HG03558 (cell line): ENCODE results near the gene REV1.

Experiments
- ATAC-seq: cut with Tn5 transposase; IDR thresholded peaks from one replicate; pipeline ENCODE4 v1.9.1; 2021; ENCODE audit warnings: moderate number of reproducible peaks; ENCODE audit not compliant: unreplicated experiment; ENCODE audit errors: extremely low read depth

Gene REV1

DNA sequence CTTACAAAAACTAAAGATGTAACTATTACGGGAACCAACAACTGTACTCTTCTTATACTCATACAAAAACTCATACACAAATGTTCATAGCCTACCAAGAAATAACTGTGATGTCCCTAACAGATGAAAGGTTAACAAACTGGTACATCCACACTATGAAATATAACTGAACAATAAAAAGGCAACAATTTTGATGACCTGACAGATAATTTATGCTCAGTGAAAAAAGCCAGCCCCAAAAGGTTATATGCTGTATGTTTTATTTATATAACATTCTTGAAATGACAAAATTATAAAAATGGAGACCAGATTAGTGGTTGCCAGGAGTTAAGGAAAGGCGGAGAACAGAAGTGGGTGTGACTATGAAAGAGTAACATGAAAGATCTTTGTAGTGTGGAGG, 31.3 kb downstream of the REV1 start:
- ATAC-seq: no peak

DNA sequence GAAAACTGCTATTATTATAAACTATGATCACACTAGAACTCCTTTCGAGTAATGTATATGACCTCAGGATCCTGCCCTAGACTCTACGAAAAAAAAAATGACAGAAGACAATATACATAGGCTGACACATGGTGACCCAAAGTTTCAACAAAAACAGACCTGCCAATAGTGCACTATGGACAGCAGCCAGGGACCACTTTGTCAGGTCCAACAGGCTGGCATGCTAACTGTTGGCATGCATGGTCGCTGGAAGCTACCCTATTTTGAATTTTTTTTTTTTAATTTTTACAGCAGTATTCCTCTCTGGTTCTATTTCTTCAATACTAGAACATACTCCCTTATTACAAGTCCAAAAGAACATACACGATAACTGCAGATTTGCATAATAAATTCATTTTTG, 38.1 kb downstream of the REV1 start:
- ATAC-seq: no peak

DNA sequence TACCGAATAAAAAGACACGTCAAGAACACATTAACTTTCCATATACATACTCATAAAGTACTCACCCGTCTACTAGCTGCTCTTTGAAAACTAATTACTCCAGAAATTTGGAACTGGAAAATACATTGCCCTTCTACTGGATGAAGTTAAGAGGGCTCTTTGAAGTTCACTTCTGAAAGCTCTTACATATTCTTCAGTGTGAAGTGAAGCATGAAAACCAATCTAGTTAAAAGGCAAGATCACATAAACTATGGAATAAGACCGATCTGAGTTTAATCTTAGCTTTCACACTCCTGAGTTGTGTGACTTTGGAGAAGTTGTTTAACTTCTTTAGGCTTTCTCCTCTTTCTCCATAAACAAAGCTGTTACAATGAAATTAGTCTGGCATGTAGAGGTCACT, 38.5 kb downstream of the REV1 start:
- no peak for ATAC-seq

DNA sequence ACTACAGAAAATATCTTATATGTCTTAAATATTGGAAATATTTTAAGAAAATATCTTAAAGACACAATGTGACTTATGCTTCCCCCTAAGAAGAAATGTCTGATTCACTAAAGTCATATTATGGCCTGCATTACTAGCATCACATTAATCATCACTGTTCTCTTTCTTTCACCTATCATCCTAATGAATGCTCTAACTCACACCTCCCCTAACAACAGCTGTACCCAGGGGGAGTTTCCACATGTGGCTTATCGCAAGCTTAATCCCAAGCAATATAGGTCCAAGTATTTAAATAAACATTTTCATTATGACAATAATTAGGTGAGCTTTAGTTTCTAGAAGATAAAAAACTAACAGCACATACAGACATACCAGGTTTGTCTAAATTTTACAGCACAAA, 39.6 kb downstream of the REV1 start:
- no peak for ATAC-seq

- no peak for ATAC-seq
Observed at GRCh38 chr2:99448556-99448955, 41.3 kb downstream of the REV1 start.

DNA sequence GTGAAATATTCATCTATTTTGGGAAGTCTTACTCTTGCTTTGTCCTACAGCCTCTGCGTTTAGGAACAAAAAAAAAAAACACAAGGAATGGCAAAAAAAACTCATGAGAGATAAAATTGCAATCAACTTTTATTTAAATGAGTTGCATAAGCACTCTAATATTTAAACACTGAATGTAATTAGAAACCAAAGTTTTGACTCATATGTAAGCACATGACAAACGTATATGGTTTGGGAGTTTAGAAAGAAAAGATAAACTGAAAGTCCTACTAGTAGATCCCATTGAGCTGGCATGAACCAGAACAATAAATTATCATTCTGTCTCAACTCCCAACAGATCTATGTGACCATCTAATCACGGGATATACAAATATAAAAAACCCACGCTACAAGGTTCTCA, 44.8 kb downstream of the REV1 start:
- ATAC-seq: no peak

DNA sequence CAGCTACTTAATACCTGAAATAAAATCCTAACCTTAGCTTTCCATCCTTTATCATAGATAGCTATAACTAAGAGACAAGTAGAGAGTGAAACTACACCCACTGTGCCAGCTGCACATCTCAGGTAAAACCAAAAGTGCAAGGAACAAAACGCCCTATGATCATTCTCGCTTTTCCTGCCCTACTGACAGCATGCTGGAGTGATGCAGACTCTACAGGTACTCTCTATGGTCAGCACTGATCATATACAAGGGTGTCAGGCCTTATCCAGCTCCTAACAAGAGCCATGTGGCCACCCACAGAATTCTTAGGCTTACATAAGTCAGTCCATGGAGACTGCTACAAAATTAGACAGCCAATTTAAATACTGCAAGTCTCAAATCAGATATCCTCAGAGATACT, 45.6 kb downstream of the REV1 start:
- ATAC-seq: no peak

- ATAC-seq: no peak
Observed at GRCh38 chr2:99442837-99443236, 47.0 kb downstream of the REV1 start.

- no peak for ATAC-seq
Observed at GRCh38 chr2:99439971-99440505, 49.8 kb downstream of the REV1 start.

- no peak for ATAC-seq
Observed at GRCh38 chr2:99436874-99437273, 52.9 kb downstream of the REV1 start.

DNA sequence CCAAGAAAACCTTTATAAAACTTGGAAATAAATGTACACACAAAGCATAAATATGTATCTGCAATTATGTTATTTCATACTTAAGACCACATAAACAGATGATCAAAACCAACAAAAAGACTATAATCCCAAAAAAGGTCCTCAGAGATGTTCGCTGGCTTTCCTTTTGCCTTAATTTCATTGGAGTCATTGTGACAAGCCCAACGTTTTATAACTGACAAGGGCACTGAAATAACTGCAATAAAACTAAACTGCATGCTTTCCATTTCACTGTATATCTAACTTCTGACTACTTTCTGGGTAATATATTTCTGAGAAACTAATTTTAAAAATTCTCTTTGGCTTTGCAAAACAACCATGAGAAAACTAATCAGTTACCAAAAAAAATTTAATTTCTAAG, 56.5 kb downstream of the REV1 start:
- ATAC-seq: no peak

DNA sequence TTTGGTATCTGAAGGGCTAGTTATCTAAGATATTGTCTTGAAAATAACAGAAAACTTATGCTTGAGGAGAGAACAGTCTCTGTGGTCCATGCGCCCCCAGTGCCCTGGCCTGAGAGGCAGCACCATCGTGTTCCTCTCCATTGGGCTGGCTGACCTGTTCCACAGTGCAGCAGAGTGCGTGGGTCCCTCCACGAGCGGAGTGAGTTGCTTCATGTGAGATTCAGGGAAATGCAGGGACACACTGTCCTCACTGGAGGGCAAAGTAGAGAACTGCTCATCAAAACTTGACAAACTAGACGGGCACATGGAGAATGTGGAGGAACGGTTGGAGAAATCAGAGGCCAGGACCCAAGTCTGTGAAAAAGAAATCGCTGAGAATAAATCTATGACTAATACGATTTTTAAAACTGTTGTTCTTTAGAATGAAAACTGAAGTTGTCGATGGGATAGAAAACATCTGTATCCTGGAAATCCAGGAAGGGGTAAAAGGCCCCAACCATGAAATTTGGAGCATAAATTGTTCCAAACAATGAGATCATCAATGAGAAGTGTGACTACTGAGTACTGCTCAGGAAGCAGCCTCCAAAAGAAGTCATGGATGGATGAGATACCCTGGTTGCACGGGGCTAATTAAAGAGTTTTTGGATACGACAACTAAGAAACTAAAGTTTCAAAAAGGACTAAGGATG, 58.1 kb downstream of the REV1 start:
- no peak for ATAC-seq

GRCh38 chr2:99430614-99431291, 59.1 kb downstream of the REV1 start:
- ATAC-seq: no peak

DNA sequence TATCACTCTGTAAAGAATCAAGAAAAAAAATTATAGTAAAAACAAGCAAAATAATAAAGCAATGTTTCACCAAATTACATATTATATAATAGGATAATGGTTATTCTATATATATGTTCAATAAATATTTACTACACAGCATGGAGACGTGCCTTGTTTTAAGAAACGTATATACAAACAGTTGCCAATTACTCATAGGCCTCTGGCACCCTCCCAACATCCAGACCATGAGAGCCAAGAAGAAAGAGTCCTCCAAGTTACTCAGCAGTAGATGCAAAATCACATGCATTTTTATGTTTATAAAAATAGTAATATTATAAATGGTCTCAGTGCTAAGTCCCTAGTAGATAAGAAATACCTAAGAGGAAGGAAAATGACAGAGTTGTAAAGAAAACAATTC, 64.8 kb downstream of the REV1 start:
- no peak for ATAC-seq

DNA sequence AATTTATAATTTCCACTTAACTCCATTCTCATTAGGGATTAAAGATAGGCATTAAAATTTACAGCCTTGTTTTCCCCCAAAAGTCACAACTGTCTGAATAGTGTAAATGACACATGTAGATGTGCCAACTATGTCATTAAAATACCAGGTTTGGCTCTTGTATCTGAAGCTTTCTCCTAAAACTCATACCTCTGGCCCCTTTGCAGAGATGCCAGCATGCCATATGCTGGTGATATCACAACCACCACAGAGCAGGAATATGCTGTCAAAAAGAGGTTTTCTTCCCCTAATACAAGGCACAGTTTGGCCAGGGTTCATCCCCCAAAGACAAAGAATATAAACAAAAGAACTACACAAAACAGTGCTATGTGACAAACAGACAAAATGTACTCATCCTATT, 65.4 kb downstream of the REV1 start:
- no peak for ATAC-seq

DNA sequence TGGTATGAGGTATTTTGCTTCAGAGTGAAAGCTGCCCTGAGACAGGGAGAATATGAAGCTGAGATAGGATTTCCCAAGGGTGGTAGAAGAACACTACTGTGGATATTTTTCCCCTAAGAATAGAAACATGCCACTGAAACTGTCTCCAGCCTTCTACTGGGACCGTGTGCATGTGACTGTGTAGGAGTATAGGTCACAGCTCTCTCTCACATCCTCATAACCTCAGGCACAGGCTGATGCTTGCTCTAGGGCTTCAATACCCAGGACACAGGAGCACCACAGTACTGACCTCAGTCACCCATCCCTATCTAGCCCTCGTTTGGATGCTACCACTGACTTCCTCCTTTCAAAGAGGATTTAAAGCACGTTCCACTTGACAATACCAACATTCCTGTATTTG, 67.2 kb downstream of the REV1 start:
- ATAC-seq: peak; percentile 52

DNA sequence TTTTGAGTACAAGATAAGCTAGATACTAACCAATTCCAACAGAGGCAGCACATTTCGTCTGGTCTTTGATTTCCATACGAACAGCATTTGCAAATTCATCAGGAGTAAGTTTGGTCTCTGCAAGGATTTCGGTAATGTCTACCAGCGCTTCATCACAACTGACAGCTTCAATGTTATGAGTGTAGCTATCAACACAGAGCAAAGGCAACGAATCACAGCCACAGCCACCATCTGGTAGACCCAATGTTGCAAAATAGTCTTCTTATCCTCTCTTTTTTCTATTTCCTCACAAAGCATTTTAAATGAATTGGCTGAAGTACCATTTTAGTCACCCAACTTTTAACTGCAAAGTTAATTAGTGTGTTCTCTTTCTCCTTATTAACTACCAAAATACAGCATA, 68.3 kb downstream of the REV1 start:
- ATAC-seq: no peak

- ATAC-seq: no peak
Observed at GRCh38 chr2:99420751-99421299, 69.0 kb downstream of the REV1 start.

- no peak for ATAC-seq
Observed at GRCh38 chr2:99420031-99420430, 69.8 kb downstream of the REV1 start.

GRCh38 chr2:99417396-99417795, 72.4 kb downstream of the REV1 start:
- ATAC-seq: no peak

- no peak for ATAC-seq
Observed at GRCh38 chr2:99414566-99414965, 75.3 kb downstream of the REV1 start.

DNA sequence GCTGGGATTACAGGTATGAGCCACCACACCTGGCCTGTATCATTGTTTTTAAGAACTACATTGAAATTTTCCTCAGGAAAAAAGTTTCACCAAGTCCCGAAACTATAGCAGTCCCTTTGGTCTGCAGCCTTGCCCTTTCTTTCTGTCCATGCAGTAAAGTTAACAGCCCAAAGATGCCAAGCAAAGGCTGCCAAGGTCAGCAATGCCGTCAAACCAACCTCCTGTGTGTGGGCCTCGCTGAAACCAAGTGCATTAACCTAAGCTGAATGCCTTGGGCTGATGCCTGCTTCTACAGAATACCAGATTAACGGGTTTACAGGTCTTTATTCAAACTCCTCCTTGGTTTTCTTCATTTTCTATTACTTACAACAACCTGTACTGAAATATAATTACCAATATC, 79.5 kb downstream of the REV1 start:
- ATAC-seq: no peak
